ENCODE results near the gene UBC.

UBC gene

GRCh38 chr12:124865728-124866127 is 48.7 kb downstream of the UBC start:
- in situ Hi-C loops (cut with MboI; ENCODE audit: low sequenced_read_pairs) = no loop called here

GRCh38 chr12:124864326-124864752 is 50.1 kb downstream of the UBC start:
- in situ Hi-C loops (cut with MboI; ENCODE audit: low sequenced_read_pairs) = no loop called here

GRCh38 chr12:124863416-124864325 is 50.8 kb downstream of the UBC start, which contains the start of gene SCARB1:
Gene SCARB1 (minus strand): TSS chr12:124863864. CDS start chr12:124863720, 144 bp downstream.
- in situ Hi-C loops (cut with MboI; ENCODE audit: low sequenced_read_pairs) = no loop called here

GRCh38 chr12:124862768-124863415 is 51.6 kb downstream of the UBC start:
- in situ Hi-C loops (cut with MboI; ENCODE audit: low sequenced_read_pairs) = no loop called here

- in situ Hi-C loops (cut with MboI; ENCODE audit: low sequenced_read_pairs) = no loop called here
Measured at GRCh38 chr12:124861898-124862676, 52.4 kb downstream of the UBC start.
